ENCODE measurements around the gene CALHM6.

The CALHM6 gene

GRCh38 chr6:116424001-116424400, 37.2 kb upstream of the CALHM6 start:
- TF ChIP-seq CTCF (IDR thresholded peaks at IDR 0.05; ENCODE audit: extremely low read depth, missing control alignments), result no peak
- DNase-seq (ENCODE audit: low spot score), result no peak

- DNase-seq (ENCODE audit: low spot score), result no peak
- no peak for TF ChIP-seq CTCF (IDR thresholded peaks at IDR 0.05; ENCODE audit: extremely low read depth, missing control alignments)
Observed at GRCh38 chr6:116426551-116426950, 34.6 kb upstream of the CALHM6 start.

GRCh38 chr6:116429111-116429510, 32.1 kb upstream of the CALHM6 start:
- DNase-seq (ENCODE audit: low spot score), result no peak
- no peak for TF ChIP-seq CTCF (IDR thresholded peaks at IDR 0.05; ENCODE audit: extremely low read depth, missing control alignments)

GRCh38 chr6:116430860-116431259, 30.3 kb upstream of the CALHM6 start:
- DNase-seq (ENCODE audit: low spot score), result no peak
- TF ChIP-seq CTCF (IDR thresholded peaks at IDR 0.05; ENCODE audit: extremely low read depth, missing control alignments), result no peak

- no peak for DNase-seq (ENCODE audit: low spot score)
- TF ChIP-seq CTCF (IDR thresholded peaks at IDR 0.05; ENCODE audit: extremely low read depth, missing control alignments), result no peak
Observed at GRCh38 chr6:116431964-116432595, 29.1 kb upstream of the CALHM6 start.

- no peak for TF ChIP-seq CTCF (IDR thresholded peaks at IDR 0.05; ENCODE audit: extremely low read depth, missing control alignments)
- no peak for DNase-seq (ENCODE audit: low spot score)
Observed at GRCh38 chr6:116433206-116433712, 27.9 kb upstream of the CALHM6 start.

GRCh38 chr6:116434056-116434725, 27.0 kb upstream of the CALHM6 start:
- no peak for DNase-seq (ENCODE audit: low spot score)

More at GRCh38 chr6:116434056-116434725, 27.0 kb upstream of the CALHM6 start:
- TF ChIP-seq CTCF (IDR thresholded peaks at IDR 0.05; ENCODE audit: extremely low read depth, missing control alignments), result no peak
